AG04450 (cell line): Measurements from ENCODE around the gene FHIT. TPM values are rescaled to one million over a fixed set of nuclear protein-coding genes. Genes with fewer than 3 reads are reported as not detected.
"Not testable (repeated sequence)": the region's sequence is repeated elsewhere in the genome, so short reads cannot be mapped to it uniquely, and the experiment has no call there.

Experiments used
- CTCF ChIA-PET: fragments of 300-600, 350-600 bp; formaldehyde crosslinking; extraction: SDS; loops from one replicate; lab custom pipeline; 2022; ENCODE audit warnings: antibody characterized with exemption, inconsistent platforms; lab: Charles Lee
- POLR2A ChIA-PET: fragments of 350-600 bp; formaldehyde crosslinking; extraction: SDS; loops from one replicate; lab custom pipeline; 2021; ENCODE audit warnings: antibody characterized with exemption, inconsistent platforms; lab: Yijun Ruan, JAX
- DNase-seq: peaks from one replicate; pipeline ENCODE4 v3.0.0-alpha.2; 2011; ENCODE audit warnings: low read depth, low spot score
- H3K27ac ChIP-seq: one replicate; pipeline ENCODE4 v1.5.1; 2012; ENCODE audit warnings: low read depth, low read length, control low read depth
- H3K27me3 ChIP-seq: one replicate; pipeline ENCODE4 v1.6.0; 2012; ENCODE audit warnings: low read length; ENCODE audit not compliant: control insufficient read depth, insufficient read depth
- H3K4me3 ChIP-seq: 2 replicates; pipeline ENCODE4 v1.5.1; 2011; ENCODE audit warnings: mild to moderate bottlenecking, low read depth, low read length, control low read depth
- H3K9me3 ChIP-seq: 2 replicates; pipeline ENCODE4 v1.5.1; 2012; ENCODE audit warnings: low read length; ENCODE audit not compliant: control insufficient read depth, insufficient read depth
- CTCF ChIP-seq: IDR thresholded peaks from 2 replicates; pipeline ENCODE4 v1.5.1; 2011; ENCODE audit warnings: low read depth, low read length, control low read depth, inconsistent platforms
- polyA plus RNA-seq: library from polyadenylated mRNA; depleted of rRNA; stranded (reverse); fragments of >200 nt; gene quantifications from 2 replicates; pipeline ENCODE4 v1.2.3, GENCODE V29; 2011

FHIT gene
- polyA plus RNA-seq, 1 experiment: 0.17 TPM

GRCh38 chr3:60551455-60552209 lies 699.6 kb downstream of the FHIT start:
- CTCF ChIA-PET: no interaction called here

GRCh38 chr3:60549863-60550262 lies 701.4 kb downstream of the FHIT start:
- ChIA-PET POLR2A (no interaction called here), CTCF (interaction anchor here (0.7 kb wide), 1 partner anchor 1984 kb away, joined by 3 read pairs; no protein-coding TSS in a partner anchor)
- H3K4me3 ChIP-seq: no peak overlapping the region

More at GRCh38 chr3:60551455-60552209, 699.6 kb downstream of the FHIT start:
- Histone ChIP-seq H3K9me3 (no peaks in the 10 kb centered on the region), H3K27ac (no peak overlapping the region), H3K27me3 (no peaks in the 10 kb centered on the region), H3K4me3 (no peak overlapping the region)
- POLR2A ChIA-PET: no interaction called here
- DNase-seq: no peak
- TF ChIP-seq CTCF: no peak

GRCh38 chr3:60542995-60543394 lies 708.3 kb downstream of the FHIT start:
- no peak for TF ChIP-seq CTCF
- DNase-seq: no peak
- no peak overlapping the region for H3K27ac ChIP-seq
- H3K27me3 ChIP-seq: no peaks in the 10 kb centered on the region
- POLR2A ChIA-PET: no interaction called here
- H3K9me3 ChIP-seq: no peaks in the 10 kb centered on the region
- H3K4me3 ChIP-seq: no peak overlapping the region
- CTCF ChIA-PET: no interaction called here

More at GRCh38 chr3:60549863-60550262, 701.4 kb downstream of the FHIT start:
- Histone ChIP-seq H3K27ac (no peak overlapping the region), H3K9me3 (no peaks in the 10 kb centered on the region), H3K27me3 (no peaks in the 10 kb centered on the region)
- TF ChIP-seq CTCF: no peak
- DNase-seq: no peak

- H3K9me3 ChIP-seq, H3K27me3 ChIP-seq, CTCF ChIA-PET, H3K27ac ChIP-seq, DNase-seq, POLR2A ChIA-PET, H3K4me3 ChIP-seq: not testable (repeated sequence)
These were observed 711.9 kb downstream of the FHIT start for GRCh38 chr3:60539394-60539793.

GRCh38 chr3:60536420-60536819 lies 714.8 kb downstream of the FHIT start:
- Histone ChIP-seq H3K27ac (no peak overlapping the region), H3K9me3 (no peaks in the 10 kb centered on the region), H3K4me3 (no peak overlapping the region), H3K27me3 (no peaks in the 10 kb centered on the region)
- TF ChIP-seq CTCF: no peak
- no peak for DNase-seq
- POLR2A ChIA-PET: no interaction called here
- CTCF ChIA-PET: no interaction called here
